Right cardiac atrium (tissue), 5 donors: ENCODE data around the gene OR2F1. TPM values are rescaled to one million over a fixed set of nuclear protein-coding genes. Genes with fewer than 3 reads are reported as not detected.

Experiments used
- ATAC-seq, 2 donors: fragments of 200-7000 bp; cut with Tn5 transposase; one replicate each; pipeline versions ENCODE4 v1.8.0 to v1.9.1; 2020; ENCODE audit warnings: moderate library complexity in 2 of 2, mild to moderate bottlenecking in 1 of 2
- DNase-seq, 3 donors: peaks; one replicate each; pipeline ENCODE4 v3.0.0-alpha.2; 2020
- H3K27ac ChIP-seq: one replicate; pipeline ENCODE4 v1.5.1; 2013; ENCODE audit warnings: mild to moderate bottlenecking, low read length, control low read depth, moderate library complexity
- H3K27me3 ChIP-seq: one replicate; pipeline ENCODE4 v1.6.1; 2013; ENCODE audit not compliant: control insufficient read depth, insufficient read depth
- H3K4me1 ChIP-seq: one replicate; pipeline ENCODE4 v1.6.1; 2013; ENCODE audit warnings: low read length; ENCODE audit not compliant: control insufficient read depth, insufficient read depth
- H3K4me3 ChIP-seq: one replicate; pipeline ENCODE4 v1.5.1; 2013; ENCODE audit warnings: low read length, control low read depth
- H3K9me3 ChIP-seq: one replicate; pipeline ENCODE4 v1.6.1; 2013; ENCODE audit warnings: low read length; ENCODE audit not compliant: control insufficient read depth
- WGBS: extraction: QIAGEN DNeasy Blood & Tissue Kit; methylation state at CpG from one replicate; pipeline ENCODE4 v1.1.7; 2013; 5-methylcytosine and 5-hydroxymethylcytosine counted together
- intact Hi-C, 4 donors: fragments of 100-400 bp; cut with DNase I; formaldehyde crosslinking; loops; one replicate each; pipeline versions ENCODE4 v1.11.0 to v1.14.0; 2022 to 2023
- polyA plus RNA-seq: library from polyadenylated mRNA; stranded (reverse); fragments of 200-250 nt; gene quantifications from one replicate; pipeline ENCODE4 v1.2.3, GENCODE V29; 2013
- total RNA-seq, 4 donors: library from RNA; stranded (reverse); fragmentation: NEBNext Ultra II Directional; extraction: Animal tissue kit (Norgen Biotek cat#: 25700); gene quantifications; one replicate each; pipeline ENCODE4 v1.2.1, GENCODE V29; 2021
- donor health status: healthy with polysubstance abuse.
- donor health status: DM: no; HTN: yes; CAD: no.
- donor health status: DM: no; HTN: no; CAD: no.
- donor health status: DM: no; HTN: yes; CAD: no; lungs with severe emphysema.
- donor health status: DM: yes; HTN: yes; CAD: no.

OR2F1 gene
- total and polyA plus RNA-seq, 5 donors = not detected

DNA sequence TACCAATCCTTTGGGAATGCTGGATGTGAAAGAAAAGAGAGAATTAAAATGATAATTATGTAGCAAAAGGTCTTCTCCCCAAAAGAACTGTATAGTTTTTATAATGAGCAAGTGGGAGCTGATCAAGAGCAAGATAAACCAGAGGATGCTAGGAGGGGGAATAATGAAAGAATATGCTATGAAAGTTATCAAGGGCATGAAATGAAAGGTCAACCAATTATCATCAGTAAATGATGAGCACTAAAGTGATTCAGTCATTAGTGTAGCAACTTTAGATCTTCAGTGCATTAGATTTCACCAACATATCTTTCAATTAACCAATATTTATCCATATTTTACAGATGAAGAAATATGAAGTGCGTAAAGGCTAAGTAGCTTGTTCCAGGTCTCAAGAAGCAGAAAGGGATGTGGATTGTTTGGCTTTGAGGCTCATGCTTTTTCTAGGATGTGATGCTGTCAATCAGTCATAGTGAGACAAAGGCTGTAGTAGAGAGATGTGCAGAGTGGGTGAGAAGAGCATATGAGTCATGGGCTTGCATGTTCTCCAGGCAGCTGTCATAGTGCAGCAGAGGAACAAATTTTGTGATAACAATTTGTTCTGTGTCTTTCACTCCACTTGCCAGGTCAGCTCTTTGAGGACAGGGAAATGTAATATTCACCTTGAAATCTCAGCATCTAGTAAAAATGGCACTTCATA, 25.3 kb upstream of the OR2F1 start:
- Histone ChIP-seq H3K9me3 (no peaks in the 10 kb centered on the region), H3K4me1 (no peaks in the 10 kb centered on the region), H3K27me3 (no peaks in the 10 kb centered on the region), H3K4me3 (no peak overlapping the region), H3K27ac (no peak overlapping the region)
- 96% methylated on average over 1 of the region's 1 CpG for whole genome bisulfite sequencing
- DNase-seq (no peak), ATAC-seq (no peak)
- intact Hi-C loops = no loop called here

DNA sequence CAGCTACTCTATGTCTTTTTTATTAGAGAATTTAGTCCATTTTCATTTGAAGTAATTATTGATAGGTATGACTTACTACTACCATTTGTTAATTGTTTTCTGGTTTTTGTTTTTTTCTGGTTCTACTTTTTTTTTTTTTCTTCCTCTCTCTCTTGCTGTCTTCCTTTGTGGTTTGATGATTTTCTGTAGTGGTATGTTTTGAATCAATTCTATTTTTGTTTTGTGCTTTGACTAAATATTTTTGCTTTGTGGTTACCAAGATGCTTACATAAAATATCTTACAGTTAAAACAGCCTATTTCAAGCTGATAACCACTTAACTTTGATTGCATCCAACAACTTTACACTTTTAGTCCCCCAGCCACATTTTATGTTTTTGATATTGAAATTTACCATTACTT, 22.9 kb upstream of the OR2F1 start:
- Histone ChIP-seq H3K9me3 (no peaks in the 10 kb centered on the region), H3K27me3 (no peaks in the 10 kb centered on the region), H3K4me1 (no peaks in the 10 kb centered on the region), H3K27ac (no peak overlapping the region), H3K4me3 (no peak overlapping the region)
- intact Hi-C loops = no loop called here
- no peak for DNase-seq
- ATAC-seq = no peak

DNA sequence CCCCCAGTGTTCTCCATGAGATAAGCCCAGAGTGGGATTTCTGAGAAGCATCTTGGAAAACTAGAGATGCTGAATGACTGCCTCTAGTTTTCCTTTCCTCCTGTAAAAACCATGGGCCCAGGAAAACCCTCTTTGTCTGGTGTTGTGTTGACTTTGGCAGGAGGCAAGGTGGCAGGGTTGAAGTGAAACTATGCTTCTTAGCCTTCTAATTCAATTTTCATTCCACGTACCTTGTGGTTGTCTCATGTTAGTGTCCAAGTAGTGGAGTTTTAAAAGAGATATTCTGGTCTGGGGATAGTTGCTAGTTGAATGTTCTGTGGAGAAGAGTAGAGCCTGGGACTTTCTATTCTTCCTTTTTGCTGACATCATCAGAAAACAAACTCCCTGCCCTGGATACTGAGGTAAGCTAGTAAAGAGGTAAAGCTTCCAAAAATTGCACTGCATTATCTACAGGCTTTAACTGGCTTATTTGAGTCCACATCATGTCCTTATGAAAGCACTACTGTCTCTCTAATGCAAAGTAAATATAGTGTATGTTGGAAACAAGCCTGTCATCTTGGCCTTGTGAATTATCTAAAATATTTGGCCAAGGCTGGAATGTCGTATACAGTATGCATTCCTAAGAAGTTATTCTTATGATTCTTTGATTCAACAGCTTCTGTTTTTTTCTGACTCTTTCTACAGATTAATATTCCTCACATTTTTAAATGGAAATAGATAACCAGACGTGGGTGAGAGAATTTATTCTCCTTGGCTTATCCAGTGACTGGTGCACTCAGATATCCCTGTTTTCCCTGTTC, 19.9 kb upstream of the OR2F1 start, which contains the start of gene OR2F2:
TSS of gene OR2F2 (plus strand) at position 708 of the 800 bp plus-strand sequence. CDS start at position 708, 0 bp downstream.
- Histone ChIP-seq H3K4me3 (no peak within 1 kb of the TSS), H3K9me3 (no peaks in the 10 kb centered on the region), H3K4me1 (no peaks in the 10 kb centered on the region), H3K27me3 (no peaks in the 10 kb centered on the region), H3K27ac (no peak within 1 kb of the TSS)
- WGBS = 48% methylated on average over 3 of the region's 3 CpGs
- no peak for DNase-seq
- intact Hi-C loops = no loop called here
- no peak for ATAC-seq

DNA sequence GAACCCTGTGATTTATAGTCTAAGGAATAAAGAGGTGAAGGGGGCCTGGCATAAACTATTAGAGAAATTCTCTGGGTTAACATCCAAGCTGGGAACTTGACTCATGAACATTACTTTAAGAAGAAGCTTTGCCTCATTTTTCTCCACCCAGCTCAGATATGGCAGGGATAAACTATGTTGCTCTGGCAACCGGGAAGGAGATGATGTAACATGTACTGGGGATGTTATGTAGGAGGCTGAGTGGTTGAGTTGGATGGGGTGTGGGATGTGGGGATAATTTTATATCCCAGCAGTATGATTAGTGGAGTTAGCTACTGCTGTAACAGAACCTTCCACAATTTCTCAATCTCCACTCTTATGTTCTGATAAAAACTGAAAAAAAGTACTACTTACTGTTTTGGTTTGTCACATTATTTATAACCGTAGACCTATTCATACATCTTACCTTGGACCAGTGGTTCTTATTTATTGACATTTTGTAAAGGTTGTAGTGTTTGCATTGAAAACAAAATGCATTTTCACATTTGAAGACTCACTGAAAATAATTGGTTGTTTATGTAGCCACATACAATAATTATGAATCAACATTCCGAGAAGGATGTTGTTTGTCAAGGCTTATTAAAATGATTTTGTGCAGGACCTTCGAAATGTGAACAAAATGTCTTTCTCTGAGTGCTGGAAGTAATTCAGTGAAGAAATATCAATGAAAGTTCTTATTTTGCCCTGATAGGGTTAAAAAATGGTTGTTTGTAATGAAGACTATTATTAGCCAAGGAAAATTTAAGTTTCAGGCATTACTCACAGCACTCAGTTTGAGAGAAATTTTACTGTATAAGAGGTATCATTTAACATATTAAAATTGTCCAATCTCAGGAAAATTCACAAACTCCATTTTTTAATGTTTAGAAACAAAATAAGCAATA, 18.3 kb upstream of the OR2F1 start:
- DNase-seq = no peak
- no peak for ATAC-seq
- 72% methylated on average over 4 of the region's 4 CpGs for WGBS

DNA sequence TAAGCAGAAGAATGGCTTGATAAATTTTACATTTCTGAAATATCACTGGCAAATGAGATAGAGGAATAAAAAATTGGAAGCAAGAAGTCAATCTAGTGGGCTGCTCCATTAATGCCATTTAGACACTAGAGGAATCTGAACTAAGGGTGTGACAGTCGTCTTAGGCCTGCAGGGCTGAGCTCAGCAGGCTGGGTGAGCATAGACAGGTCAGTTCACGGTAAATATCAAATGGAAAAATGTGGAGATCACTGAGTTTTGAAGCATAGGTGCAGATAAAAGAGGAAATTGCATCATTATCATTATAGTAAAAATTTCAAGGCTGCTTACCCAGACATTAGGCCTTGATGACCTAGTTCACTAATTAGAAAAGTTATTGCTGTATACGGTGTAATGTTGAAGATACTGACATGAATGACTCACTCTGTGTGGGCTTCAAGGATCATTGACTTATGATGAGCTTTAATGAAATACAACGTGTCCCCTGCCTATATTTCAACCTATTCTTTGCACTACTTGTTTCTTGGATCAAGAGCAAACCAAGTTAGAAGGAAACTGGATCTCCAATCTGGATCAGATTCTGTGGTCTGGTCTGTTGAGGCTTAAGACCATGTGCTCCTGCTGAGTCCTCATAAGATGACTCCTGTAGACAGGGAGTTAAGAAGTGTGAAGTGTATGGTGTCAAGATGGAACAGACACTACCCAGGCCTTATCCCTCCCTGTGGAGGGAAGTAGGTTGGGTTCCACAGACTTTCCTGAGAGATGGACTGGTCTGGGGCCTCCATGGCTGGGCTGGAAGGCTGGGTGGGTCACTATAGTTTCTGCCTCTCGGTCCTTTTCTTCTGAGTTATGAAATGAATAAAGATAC, 16.0 kb upstream of the OR2F1 start:
- H3K27ac ChIP-seq = no peak overlapping the region
- 78% methylated on average over 5 of the region's 5 CpGs for WGBS
- DNase-seq (no peak), ATAC-seq (no peak)
- intact Hi-C loops = no loop called here
- H3K4me3 ChIP-seq = no peak overlapping the region
- no peaks in the 10 kb centered on the region for H3K9me3 ChIP-seq
- no peaks in the 10 kb centered on the region for H3K27me3 ChIP-seq
- H3K4me1 ChIP-seq = no peaks in the 10 kb centered on the region

More for the DNA sequence above, 18.3 kb upstream of the OR2F1 start:
- intact Hi-C loops = no loop called here
- Histone ChIP-seq H3K27ac (no peak overlapping the region), H3K9me3 (no peaks in the 10 kb centered on the region), H3K4me1 (no peaks in the 10 kb centered on the region), H3K27me3 (no peaks in the 10 kb centered on the region), H3K4me3 (no peak overlapping the region)

DNA sequence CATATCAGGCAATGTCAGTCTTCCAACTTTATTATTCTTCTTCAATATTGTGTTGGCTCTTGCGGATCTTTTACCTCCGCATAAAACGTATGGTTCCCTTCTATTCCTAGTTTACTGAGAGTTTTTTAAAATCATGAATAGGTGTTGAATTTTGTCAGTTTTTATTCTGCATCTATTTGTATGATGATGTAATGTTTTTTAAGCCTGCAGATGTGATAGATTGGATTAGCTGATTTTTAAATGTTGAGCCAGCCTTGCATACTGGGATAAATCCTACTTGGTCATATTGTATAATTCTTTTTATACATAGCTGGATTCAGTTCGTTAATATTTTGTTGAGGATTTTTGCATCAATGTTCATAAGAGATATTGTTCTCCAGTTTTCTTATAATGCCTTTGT, 9.2 kb upstream of the OR2F1 start:
- intact Hi-C loops = no loop called here
- no peak overlapping the region for H3K4me3 ChIP-seq
- no peak for DNase-seq
- no peaks in the 10 kb centered on the region for H3K4me1 ChIP-seq
- H3K9me3 ChIP-seq = no peaks in the 10 kb centered on the region
- no peaks in the 10 kb centered on the region for H3K27me3 ChIP-seq
- H3K27ac ChIP-seq = no peak overlapping the region
- 91% methylated on average over 4 of the region's 4 CpGs for WGBS
- no peak for ATAC-seq

DNA sequence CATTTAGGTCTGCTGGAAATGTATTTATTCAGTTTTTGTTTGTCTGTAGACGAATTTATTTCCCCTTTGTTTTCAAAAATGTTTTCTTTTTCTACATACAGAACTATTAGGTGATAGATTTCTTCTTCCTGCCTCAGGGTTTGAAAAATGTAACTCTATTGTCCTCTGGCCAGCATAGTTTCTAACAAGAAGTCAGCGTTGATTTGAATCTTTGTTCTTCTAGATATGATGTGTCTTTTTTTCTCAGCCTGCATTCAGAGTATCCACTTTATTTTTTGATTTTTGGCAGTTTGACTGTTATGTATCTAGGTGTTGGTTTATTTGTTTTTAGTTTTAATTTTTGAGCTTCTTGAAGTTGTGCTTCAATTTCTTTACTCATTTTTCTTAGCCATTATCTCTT, 7.5 kb upstream of the OR2F1 start:
- no peak overlapping the region for H3K4me3 ChIP-seq
- no peaks in the 10 kb centered on the region for H3K27me3 ChIP-seq
- no peaks in the 10 kb centered on the region for H3K4me1 ChIP-seq
- intact Hi-C loops = no loop called here
- WGBS = 77% methylated on average over 2 of the region's 2 CpGs
- DNase-seq (no peak), ATAC-seq (no peak)
- no peak overlapping the region for H3K27ac ChIP-seq
- H3K9me3 ChIP-seq = no peaks in the 10 kb centered on the region

DNA sequence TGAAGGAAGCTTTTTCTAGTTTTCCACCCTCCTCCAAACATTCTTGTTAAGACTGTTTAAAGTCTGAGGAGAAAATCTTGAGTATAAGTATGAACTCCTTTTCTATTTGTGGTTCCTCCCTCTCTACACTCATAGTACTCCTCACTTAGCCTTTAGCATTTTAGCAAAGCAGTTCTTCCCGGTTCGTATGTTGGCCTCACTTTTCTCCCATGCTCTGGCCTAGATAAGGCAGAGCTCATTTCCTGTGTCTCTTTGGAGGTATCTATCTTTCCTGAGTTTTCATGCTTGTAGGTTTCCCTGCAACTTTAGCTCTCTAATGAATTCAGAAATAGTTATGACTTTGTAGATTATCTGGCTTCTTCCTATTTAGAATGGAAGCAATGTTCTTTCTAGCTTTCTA, 5.9 kb upstream of the OR2F1 start:
- H3K27me3 ChIP-seq = no peaks in the 10 kb centered on the region
- no peak for DNase-seq
- intact Hi-C loops = no loop called here
- no peaks in the 10 kb centered on the region for H3K4me1 ChIP-seq
- H3K27ac ChIP-seq = no peak overlapping the region
- WGBS = 40% methylated on average over 2 of the region's 2 CpGs
- ATAC-seq = no peak
- H3K9me3 ChIP-seq = no peaks in the 10 kb centered on the region
- H3K4me3 ChIP-seq = no peak overlapping the region

DNA sequence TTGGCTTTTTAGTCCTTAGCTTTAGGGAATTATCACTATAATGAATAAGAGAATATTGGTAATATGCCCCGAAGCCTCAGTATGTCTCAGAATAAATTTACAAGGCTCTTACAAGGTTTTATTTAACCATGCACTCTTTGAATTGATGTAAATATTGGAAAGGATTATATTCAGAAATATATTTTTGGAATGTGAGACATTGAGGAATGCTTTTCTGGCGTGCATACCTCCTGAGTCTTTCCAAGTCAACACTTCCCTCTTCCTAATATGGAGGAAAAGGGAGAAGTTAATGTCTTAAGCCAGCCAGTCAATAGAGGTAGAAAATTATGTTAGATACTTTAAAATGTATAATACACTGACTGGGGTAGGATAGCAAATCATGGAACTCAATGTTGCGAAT, 1.2 kb upstream of the OR2F1 start:
- intact Hi-C loops = no loop called here
- ATAC-seq = no peak
- H3K4me1 ChIP-seq = no peaks in the 10 kb centered on the region
- H3K9me3 ChIP-seq = no peaks in the 10 kb centered on the region
- H3K4me3 ChIP-seq = no peak overlapping the region
- no peak overlapping the region for H3K27ac ChIP-seq
- no peak for DNase-seq
- WGBS = 72% methylated on average over 3 of the region's 3 CpGs
- H3K27me3 ChIP-seq = no peaks in the 10 kb centered on the region

DNA sequence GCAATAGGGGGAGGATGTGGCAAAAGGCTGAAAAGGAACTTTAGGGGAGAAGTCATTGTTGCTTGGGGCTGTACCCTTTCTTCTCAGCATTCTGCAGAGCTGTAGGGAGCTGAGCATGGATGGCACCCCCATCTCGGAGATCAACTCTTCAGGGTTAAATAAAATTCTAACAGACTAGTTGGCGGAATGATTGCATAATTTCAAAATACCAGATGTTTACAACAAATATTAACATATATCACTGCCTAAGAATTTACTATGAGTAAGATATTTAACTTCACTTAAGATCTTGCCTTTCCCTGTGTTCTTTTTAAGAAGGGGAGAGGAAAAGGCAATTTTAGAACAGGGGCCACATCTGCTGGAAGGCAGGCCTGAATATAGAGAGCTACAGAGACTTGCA, 509 bp upstream of the OR2F1 start:
- WGBS = 81% methylated on average over 2 of the region's 2 CpGs
- no peaks in the 10 kb centered on the region for H3K9me3 ChIP-seq
- H3K27me3 ChIP-seq = no peaks in the 10 kb centered on the region
- no peak overlapping the region for H3K27ac ChIP-seq
- no peaks in the 10 kb centered on the region for H3K4me1 ChIP-seq
- DNase-seq (no peak), ATAC-seq (no peak)
- H3K4me3 ChIP-seq = no peak overlapping the region
- intact Hi-C loops = no loop called here
